GM12873 (cell line): ENCODE data around the gene NGEF.

Experiments used
- TF ChIP-seq, protein P1 (sequence below): IDR thresholded peaks from 2 replicates; pipeline ENCODE4 v1.5.1; 2012; ENCODE audit warnings: low read depth, mild to moderate bottlenecking, moderate library complexity, low read length, control low read depth; ENCODE audit not compliant: insufficient read depth; ENCODE audit errors: missing control alignments

The NGEF gene

DNA sequence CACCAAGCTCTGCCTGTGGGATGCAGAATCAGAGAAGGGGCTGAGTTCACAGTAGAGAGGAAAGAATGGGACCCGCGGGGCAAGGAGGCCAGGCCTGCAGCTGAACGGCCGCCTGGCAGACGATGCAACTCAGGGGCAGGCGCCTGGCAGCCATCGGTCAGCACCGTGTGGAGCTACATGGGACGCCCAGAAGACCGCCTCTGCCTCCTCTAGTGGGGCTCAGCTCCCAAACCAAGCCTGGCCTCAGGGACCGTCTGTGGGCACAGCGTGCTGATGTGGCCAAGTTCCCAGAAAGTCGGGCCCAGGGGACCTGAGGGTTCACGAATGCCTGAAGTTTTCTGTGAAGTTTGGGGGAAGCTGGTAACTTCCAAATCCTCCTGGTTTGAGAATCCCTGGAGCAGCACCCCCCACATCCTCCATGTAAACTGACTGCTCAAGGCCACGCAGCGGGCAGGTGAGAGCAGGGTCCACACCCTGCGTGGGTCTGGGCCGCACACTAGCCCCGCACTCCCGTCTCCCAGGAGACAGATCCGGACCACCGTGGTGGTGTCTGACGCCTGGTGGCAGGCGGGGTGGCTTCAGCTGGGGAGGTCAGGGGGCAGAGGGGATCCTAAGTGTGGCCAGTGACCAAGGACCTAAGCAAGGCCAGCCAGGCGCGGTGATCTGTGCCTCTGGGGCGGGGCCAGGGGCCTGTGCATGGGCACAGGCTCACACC, 128.3 kb downstream of the NGEF start:
- TF ChIP-seq, protein P1, sequence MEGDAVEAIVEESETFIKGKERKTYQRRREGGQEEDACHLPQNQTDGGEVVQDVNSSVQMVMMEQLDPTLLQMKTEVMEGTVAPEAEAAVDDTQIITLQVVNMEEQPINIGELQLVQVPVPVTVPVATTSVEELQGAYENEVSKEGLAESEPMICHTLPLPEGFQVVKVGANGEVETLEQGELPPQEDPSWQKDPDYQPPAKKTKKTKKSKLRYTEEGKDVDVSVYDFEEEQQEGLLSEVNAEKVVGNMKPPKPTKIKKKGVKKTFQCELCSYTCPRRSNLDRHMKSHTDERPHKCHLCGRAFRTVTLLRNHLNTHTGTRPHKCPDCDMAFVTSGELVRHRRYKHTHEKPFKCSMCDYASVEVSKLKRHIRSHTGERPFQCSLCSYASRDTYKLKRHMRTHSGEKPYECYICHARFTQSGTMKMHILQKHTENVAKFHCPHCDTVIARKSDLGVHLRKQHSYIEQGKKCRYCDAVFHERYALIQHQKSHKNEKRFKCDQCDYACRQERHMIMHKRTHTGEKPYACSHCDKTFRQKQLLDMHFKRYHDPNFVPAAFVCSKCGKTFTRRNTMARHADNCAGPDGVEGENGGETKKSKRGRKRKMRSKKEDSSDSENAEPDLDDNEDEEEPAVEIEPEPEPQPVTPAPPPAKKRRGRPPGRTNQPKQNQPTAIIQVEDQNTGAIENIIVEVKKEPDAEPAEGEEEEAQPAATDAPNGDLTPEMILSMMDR: no peak

DNA sequence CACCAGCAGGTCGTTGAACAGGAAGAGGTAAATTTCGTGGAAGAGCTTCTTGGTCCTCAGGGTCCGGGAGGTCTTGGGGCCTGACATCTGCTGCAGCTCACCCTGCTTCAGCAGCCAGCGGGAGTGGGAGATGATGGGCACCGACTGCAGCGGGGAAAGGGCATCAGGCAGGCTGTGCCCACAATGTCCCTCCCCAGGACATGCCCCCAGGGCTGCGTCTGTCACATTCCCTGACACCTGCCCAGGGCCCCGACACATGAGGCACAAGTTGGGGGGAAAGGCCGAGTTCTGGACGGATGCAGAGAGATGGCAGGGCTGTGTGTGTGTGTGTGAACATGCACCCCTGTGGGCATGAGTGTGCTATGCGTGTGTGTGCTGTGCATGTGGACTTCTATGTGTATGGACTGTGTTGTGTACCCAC, 129.0 kb downstream of the NGEF start:
- TF ChIP-seq, protein P1: no peak

DNA sequence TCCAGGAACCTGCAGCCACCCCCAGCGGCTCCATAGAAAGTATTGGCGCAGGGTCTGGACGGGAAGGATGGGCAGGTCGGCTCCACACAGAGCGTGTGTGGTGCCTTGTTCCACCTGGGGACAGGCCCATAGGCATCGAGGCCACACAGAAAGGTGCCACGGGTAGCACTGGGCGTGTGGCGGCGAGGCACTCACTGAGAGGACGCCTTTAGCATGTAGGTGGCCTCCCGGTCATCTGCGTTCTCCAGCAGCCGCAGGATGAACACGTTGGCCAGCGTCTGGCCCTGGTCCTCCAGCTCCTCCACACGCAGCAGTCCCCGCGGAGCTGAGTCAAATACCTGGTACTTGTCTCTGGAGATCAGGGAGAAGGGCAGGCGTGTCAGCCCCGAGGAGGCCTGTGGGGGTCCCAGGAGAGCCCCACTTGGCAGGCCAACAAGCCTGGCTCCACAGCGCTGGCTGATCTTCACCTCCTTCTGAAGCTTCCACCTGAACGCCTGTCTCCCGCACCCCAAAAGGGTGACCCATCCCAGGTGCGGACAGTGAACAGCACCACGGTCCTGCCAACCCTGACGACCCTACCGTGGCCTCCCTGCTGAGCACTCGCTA, 129.8 kb downstream of the NGEF start:
- TF ChIP-seq, protein P1: no peak

DNA sequence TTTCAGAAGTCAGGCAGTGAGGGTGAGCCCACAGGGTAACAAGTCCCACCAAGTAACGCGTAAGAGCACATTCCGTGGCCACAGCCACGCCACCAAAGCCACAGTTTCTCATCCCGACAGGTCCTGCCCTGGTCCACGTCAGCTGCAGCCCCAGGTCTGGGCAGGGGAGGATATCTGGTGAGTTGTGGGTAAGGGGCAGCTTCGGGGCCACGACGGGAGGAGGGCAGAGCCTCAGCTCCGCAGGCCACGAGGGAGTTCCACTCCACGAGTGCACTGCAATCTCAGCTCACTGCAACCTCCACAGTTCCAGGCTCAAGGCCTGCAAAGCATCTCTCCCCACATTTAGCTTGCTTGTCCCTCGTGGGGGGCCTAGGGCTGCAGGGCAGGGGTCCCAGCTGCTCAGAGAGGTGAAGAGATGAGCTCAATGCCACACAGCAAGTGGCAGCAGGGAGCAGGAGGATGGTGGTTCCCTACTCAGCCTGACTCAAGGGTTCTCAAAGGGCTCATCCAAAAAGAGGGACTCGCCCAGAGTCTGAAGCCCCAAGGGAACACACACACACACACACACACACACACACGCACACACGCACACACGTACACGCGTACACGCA, 130.4 kb downstream of the NGEF start:
- TF ChIP-seq, protein P1: no peak

DNA sequence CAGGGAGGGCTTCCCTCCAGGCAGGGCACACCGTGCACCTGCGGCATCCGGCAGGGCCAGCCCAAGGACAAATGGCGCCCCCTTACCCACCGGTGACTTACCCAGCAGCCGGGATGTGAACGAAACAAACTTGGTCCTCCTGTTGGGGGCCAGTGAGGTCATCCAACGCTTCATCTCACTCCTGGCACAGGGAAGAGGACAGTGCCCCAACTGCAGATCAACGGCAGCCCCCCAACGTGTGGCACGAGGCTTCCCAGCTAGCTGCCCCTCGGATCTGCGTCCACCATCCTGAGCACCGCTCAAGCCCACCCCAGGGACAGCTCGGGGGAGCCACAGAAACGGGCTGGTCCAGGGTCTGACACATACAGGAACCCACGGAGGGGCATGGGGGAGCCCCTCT, 131.0 kb downstream of the NGEF start:
- TF ChIP-seq, protein P1: no peak

DNA sequence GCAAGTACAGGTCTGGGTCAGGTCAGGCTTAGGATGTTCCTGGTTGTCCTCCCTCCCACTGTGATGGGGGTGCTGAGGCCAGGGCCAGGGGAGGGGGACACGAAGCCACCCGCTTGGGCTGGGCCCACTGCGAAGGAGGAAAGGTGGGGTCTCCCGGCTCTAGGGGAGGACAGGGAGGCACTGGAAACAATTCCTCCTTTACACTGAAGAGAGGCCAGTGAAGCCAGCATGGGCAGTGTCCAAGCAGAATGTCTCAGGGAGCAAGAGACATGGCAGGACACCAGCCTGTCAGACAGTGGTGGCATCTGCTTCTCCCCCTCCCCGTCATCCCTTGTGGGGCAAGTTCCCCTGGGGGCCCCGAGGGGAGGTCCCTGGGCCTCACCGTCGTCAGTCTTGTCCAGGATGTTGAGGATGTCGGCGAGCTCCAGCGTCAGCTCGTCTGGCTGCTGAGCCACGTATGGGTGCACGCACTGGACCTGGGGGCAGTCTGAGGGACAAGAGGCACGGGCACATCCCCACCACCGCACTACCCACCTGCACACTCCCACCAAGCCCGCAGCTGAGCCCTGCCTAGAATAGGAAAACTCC, 132.2 kb downstream of the NGEF start:
- TF ChIP-seq, protein P1: no peak
